H1 (cell line): Measurements from ENCODE around the gene NGFR. TPM values are rescaled to one million over a fixed set of nuclear protein-coding genes. Genes with fewer than 3 reads are reported as not detected.

ENCODE experiments used
- ASH2L ChIP-seq: fragments of 200-600, 300-600 bp; sonication (generic); IDR thresholded peaks from one replicate; pipeline ENCODE4 v1.7.1; 2017; ENCODE audit warnings: low read length
- CBX5 ChIP-seq: fragments of 300-800, 300-1000 bp; sonication (generic); IDR thresholded peaks from 2 replicates; pipeline ENCODE4 v1.7.1; 2016; ENCODE audit warnings: antibody characterized with exemption, low read length, low read depth
- CHD2 ChIP-seq: IDR thresholded peaks from 2 replicates; pipeline ENCODE4 v1.6.1; 2012; ENCODE audit warnings: low read length, improper control_type of control experiment
- EGR1 ChIP-seq: IDR thresholded peaks from 2 replicates; pipeline ENCODE4 v1.6.1; 2011; ENCODE audit warnings: low read depth, low read length, borderline replicate concordance
- EZH2 ChIP-seq: fragments of 200-600 bp; sonication (generic); IDR thresholded peaks from 2 replicates; pipeline ENCODE4 v1.7.1; 2012; ENCODE audit warnings: low read depth, mild to moderate bottlenecking, moderate library complexity, low read length, inconsistent platforms; ENCODE audit not compliant: severe bottlenecking
- GTF2F1 ChIP-seq: IDR thresholded peaks from 2 replicates; pipeline ENCODE4 v1.6.1; 2012; ENCODE audit warnings: low read depth, low read length, improper control_type of control experiment, borderline replicate concordance
- SIN3A ChIP-seq, 2 experiments: IDR thresholded peaks in 1 of 2; conservative IDR thresholded peaks in 1 of 2; 2 replicates each; pipeline ENCODE4 v1.6.1; 2011 to 2012; ENCODE audit warnings: low read length in 2 of 2, improper control_type of control experiment in 1 of 2, low read depth in 1 of 2, mild to moderate bottlenecking in 1 of 2
- polyA plus RNA-seq, 7 experiments: library from polyadenylated mRNA; depleted of rRNA in 3 of 7; stranded (reverse) in 5 of 7; unstranded in 2 of 7; fragments of >200 nt in 5 of 7; fragments of 200-250 nt in 2 of 7; gene quantifications; 1 replicate in 5 of 7; 2 replicates in 1 of 7; 4 replicates in 1 of 7; pipeline versions ENCODE4 v1.2.1 to v1.2.3, GENCODE V29; 2011 to 2013; ENCODE audit warnings: missing spikeins in 2 of 7, mixed read lengths in 2 of 7
- total RNA-seq: library from RNA; stranded (reverse); fragmentation: NEBNext Ultra II Directional; extraction: Animal tissue kit (Norgen Biotek cat#: 25700); gene quantifications from 2 replicates; pipeline ENCODE4 v1.2.1, GENCODE V29; 2021
- TF ChIP-seq, protein P1 (sequence below): IDR thresholded peaks from 2 replicates; pipeline ENCODE4 v1.6.1; 2011; ENCODE audit warnings: low read length, improper control_type of control experiment

NGFR gene
- total and polyA plus RNA-seq, 2 of the 8 experiments (the other 6 are each of a cell fraction or from before 2014, with no cell fraction given): 8.1 to 10.3 TPM

DNA sequence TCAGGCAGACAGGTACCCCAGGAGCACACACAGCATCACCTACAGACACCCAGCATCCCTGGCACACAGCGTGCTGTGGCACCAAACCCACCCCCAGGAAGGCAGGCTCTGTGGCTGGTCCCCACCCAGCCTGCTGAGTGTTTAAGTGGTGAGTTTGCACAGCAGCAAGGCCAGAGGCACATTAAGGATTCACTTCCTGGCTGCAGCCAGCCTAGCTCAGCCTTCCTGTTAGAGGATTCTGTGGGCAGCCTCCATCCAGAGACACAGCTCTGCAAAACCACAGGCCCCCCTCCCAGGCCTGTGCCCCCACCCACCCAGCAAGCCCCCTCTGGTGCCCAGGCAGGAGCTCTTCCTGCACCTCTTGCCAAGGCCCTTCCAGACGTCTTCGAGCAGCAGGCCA, 44.4 kb upstream of the NGFR start (continued):
- no peak for TF ChIP-seq EGR1
- no peak for TF ChIP-seq GTF2F1
- TF ChIP-seq CBX5: no peak
- TF ChIP-seq, protein P1, sequence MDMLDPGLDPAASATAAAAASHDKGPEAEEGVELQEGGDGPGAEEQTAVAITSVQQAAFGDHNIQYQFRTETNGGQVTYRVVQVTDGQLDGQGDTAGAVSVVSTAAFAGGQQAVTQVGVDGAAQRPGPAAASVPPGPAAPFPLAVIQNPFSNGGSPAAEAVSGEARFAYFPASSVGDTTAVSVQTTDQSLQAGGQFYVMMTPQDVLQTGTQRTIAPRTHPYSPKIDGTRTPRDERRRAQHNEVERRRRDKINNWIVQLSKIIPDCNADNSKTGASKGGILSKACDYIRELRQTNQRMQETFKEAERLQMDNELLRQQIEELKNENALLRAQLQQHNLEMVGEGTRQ: no peak
- TF ChIP-seq CHD2: no peak
- no peak for TF ChIP-seq ASH2L
- no peak for TF ChIP-seq SIN3A (conservative IDR thresholded peaks at IDR 0.05 in 1 of 2, IDR thresholded peaks at IDR 0.05 in 1 of 2; ENCODE audit: low read depth in 1 of 2, low read length in 2 of 2)
- no peak for TF ChIP-seq EZH2
- TF ChIP-seq, all 59 proteins: peak for 0
